A673 (cell line): ENCODE data around the gene TMPO.

ENCODE experiments used
- EZH2 ChIP-seq: fragments of 200-600 bp; sonication (generic); IDR thresholded peaks from 2 replicates; pipeline ENCODE4 v1.6.1; 2017; ENCODE audit warnings: borderline replicate concordance, low read depth, mild to moderate bottlenecking, mixed read lengths, antibody characterized with exemption, low read length; ENCODE audit not compliant: poor library complexity, severe bottlenecking
- TF ChIP-seq, protein P1 (sequence below): fragments of 300-800, 200-600 bp; sonication (generic); conservative IDR thresholded peaks from 2 replicates; pipeline ENCODE4 v1.5.1; 2017; ENCODE audit warnings: low read depth, mild to moderate bottlenecking, antibody characterized with exemption, low read length, moderate library complexity, mixed read lengths

DNA sequence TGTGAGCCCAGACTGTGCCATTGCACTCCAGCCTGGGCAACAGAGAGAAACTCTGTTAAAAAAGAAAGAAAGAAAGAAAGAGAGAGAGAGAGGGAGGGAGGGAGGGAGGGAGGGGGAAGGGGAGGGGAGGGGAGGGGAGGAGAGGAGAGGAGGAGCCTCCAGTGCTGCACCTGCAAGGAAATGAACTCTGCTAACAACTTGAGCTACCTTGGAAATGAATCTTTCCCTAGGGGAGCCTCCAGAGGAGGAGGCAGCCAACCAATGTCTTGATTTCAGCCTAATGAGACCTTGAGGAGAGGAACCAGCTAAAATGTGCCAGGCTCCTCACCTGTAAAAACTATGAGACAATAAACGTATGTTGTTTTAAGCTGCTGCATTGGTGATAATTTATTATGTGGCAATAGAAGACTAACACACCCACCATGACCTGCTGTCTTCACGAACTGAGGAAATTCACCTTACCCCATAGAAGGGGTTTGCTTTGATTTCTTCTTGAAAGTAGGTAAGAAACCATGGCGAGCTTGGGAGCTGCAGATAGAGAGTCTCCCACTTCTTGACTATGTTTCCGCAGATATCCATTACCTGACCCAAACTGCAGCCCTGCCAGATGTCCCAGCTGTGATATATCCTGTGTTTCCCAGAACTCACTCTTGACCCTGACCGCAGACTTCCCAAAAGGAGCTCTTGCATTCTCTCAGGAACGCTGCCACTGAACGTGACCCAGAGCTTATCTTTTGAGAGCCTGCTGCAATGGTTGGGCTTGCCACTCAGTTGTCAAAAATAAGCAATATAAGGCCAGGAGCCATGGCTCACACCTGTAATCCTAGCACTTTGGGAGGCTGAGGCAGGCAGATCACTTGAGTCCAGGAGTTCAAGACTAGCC is 31.5 kb upstream of the TMPO start:
- TF ChIP-seq, protein P1, sequence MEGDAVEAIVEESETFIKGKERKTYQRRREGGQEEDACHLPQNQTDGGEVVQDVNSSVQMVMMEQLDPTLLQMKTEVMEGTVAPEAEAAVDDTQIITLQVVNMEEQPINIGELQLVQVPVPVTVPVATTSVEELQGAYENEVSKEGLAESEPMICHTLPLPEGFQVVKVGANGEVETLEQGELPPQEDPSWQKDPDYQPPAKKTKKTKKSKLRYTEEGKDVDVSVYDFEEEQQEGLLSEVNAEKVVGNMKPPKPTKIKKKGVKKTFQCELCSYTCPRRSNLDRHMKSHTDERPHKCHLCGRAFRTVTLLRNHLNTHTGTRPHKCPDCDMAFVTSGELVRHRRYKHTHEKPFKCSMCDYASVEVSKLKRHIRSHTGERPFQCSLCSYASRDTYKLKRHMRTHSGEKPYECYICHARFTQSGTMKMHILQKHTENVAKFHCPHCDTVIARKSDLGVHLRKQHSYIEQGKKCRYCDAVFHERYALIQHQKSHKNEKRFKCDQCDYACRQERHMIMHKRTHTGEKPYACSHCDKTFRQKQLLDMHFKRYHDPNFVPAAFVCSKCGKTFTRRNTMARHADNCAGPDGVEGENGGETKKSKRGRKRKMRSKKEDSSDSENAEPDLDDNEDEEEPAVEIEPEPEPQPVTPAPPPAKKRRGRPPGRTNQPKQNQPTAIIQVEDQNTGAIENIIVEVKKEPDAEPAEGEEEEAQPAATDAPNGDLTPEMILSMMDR = no peak
- no peak for TF ChIP-seq EZH2
